Adrenal gland (tissue), 5 donors: ENCODE results near the gene RNASE9.

ENCODE experiments used
- CTCF ChIP-seq, 6 experiments: fragments of 450-650 bp in 4 of 6; fragments of 200-600 bp in 2 of 6; sonication (generic) in 1 of 6; IDR thresholded peaks; 1 replicate in 5 of 6; 2 replicates in 1 of 6; pipeline versions ENCODE4 v1.5.1 to v1.8.0; 2016 to 2021; ENCODE audit warnings: antibody characterized with exemption in 6 of 6, mild to moderate bottlenecking in 2 of 6, moderate library complexity in 1 of 6
- POLR2A ChIP-seq, 2 donors: fragments of 450-650 bp; IDR thresholded peaks; one replicate each; pipeline ENCODE4 v1.6.1; 2017; ENCODE audit warnings: antibody characterized with exemption in 2 of 2, mild to moderate bottlenecking in 2 of 2, moderate library complexity in 1 of 2
- donor health status: DM: no; HTN: no; CAD: no.

- TF ChIP-seq POLR2A (IDR thresholded peaks at IDR 0.05) (no peak), CTCF (IDR thresholded peaks at IDR 0.05) (no peak)
Observed at GRCh38 chr14:20560961-20561360, at the start of gene RNASE9.
